Measurements from ENCODE around the gene UBE2Z. TPM values are rescaled to one million over a fixed set of nuclear protein-coding genes. Genes with fewer than 3 reads are reported as not detected.

The UBE2Z gene
- total and polyA plus RNA-seq, 2 of the 4 experiments (the other 2 are of a cell fraction): 68.5 to 126 TPM

- Histone ChIP-seq H3K27ac (ENCODE audit: insufficient read depth, low read length) (no peak overlapping the region), H3K4me3 (ENCODE audit: insufficient read depth, low read depth, low read length) (no peak overlapping the region), H4K5ac (ENCODE audit: low read depth, low read length) (no peak overlapping the region), H3K9ac (ENCODE audit: low read depth, low read length) (no peak overlapping the region), H3K9me3 (ENCODE audit: control insufficient read depth, insufficient read depth, low read length) (no peaks in the 10 kb centered on the region), H2AK9ac (replicated peaks; ENCODE audit: low read depth, low read length, poor library complexity) (no peak overlapping the region), H3K14ac (replicated peaks; ENCODE audit: low read depth, low read length) (no peak overlapping the region), H4K91ac (ENCODE audit: insufficient read depth, low read depth, low read length) (no peak overlapping the region), H2BK15ac (ENCODE audit: low read depth, low read length) (no peak overlapping the region), H3K4me1 (ENCODE audit: control insufficient read depth, insufficient read depth, low read length) (no peaks in the 10 kb centered on the region; the same call in 1 of the 2 replicates), H3K23ac (ENCODE audit: low read depth, low read length) (no peak overlapping the region), H2AK5ac (ENCODE audit: low read depth, low read length) (no peak overlapping the region), H3K18ac (ENCODE audit: low read depth, low read length) (no peak overlapping the region), H3K9me1 (ENCODE audit: insufficient read depth, low read length) (no peaks in the 10 kb centered on the region), H3K27me3 (ENCODE audit: control insufficient read depth, insufficient read depth, low read length) (peaks cover 6% of the 10 kb centered on the region), H4K20me1 (ENCODE audit: insufficient read depth, low read length) (no peaks in the 10 kb centered on the region), H3K36me3 (ENCODE audit: control insufficient read depth, insufficient read depth, low read length) (no peaks in the 10 kb centered on the region), H2AFZ (replicated peaks; ENCODE audit: low read length, poor library complexity) (no peak overlapping the region), H2BK120ac (ENCODE audit: low read depth, low read length) (no peak overlapping the region), H3K4me2 (ENCODE audit: low read depth, low read length) (no peak overlapping the region), H3K56ac (ENCODE audit: extremely low read depth, insufficient read depth, low read length) (no peak overlapping the region), H4K8ac (ENCODE audit: low read depth in 2 of 2, low read length in 2 of 2) (no peak overlapping the region), H2BK20ac (ENCODE audit: low read depth, low read length) (no peak overlapping the region), H2BK5ac (ENCODE audit: low read depth, low read length, poor library complexity, severe bottlenecking) (no peak overlapping the region), H3K4ac (ENCODE audit: low read depth, low read length) (no peak overlapping the region), H3K79me1 (ENCODE audit: low read depth in 1 of 2, low read length in 2 of 2) (no peaks in the 10 kb centered on the region)
- DNase-seq (no peak), ATAC-seq (ENCODE audit: low read depth) (peak; percentile 27; the same call in 1 of the 2 replicates)
- WGBS, 2 experiments (ENCODE audit: extremely low coverage in 2 of 2, insufficient read length in 1 of 2): no CpG with 5 or more reads among the region's 5 CpGs
- no TSS peak for BruUV-seq (replicated peaks)
- in situ Hi-C loops (cut with MboI; ENCODE audit: low sequenced_read_pairs): no loop called here
- dilution Hi-C loops (cut with HindIII; ENCODE audit: low sequenced_read_pairs, unreplicated experiment): no loop called here
- ChIA-PET CTCF (interaction anchor here (0.6 to 0.8 kb wide), 7 partner anchors 8 to 202 kb away, joined by 3 to 6 read pairs (median 3); no protein-coding TSS in a partner anchor), POLR2A (ENCODE audit: unreplicated experiment) (interaction anchor here (0.7 kb wide), 1 partner anchor 39 kb away, joined by 4 read pairs; no protein-coding TSS in a partner anchor)
- intact Hi-C loops (cut with micrococcal nuclease): no loop called here
- TF ChIP-seq MAZ (IDR thresholded peaks at IDR 0.05; ENCODE audit: borderline replicate concordance, low read depth, low read length) (no peak), CHD1 (IDR thresholded peaks at IDR 0.05; ENCODE audit: low read depth, low read length) (no peak), ELK1 (IDR thresholded peaks at IDR 0.05; ENCODE audit: borderline replicate concordance, low read depth, low read length) (no peak), RFX5 (IDR thresholded peaks at IDR 0.05; ENCODE audit: low read depth, low read length) (no peak), MXI1 (IDR thresholded peaks at IDR 0.05; ENCODE audit: borderline replicate concordance, low read depth, low read length) (no peak), BHLHE40 (IDR thresholded peaks at IDR 0.05; ENCODE audit: low read depth, low read length) (no peak), RCOR1 (IDR thresholded peaks at IDR 0.05; ENCODE audit: insufficient replicate concordance, low read length) (no peak), SMC3 (IDR thresholded peaks at IDR 0.05; ENCODE audit: low read depth, low read length) (no peak), NFE2L2 (IDR thresholded peaks at IDR 0.05; ENCODE audit: low read depth, low read length) (no peak), RAD21 (IDR thresholded peaks at IDR 0.05; ENCODE audit: low read length) (no peak), CEBPB (IDR thresholded peaks at IDR 0.05; ENCODE audit: low read depth, low read length) (no peak), CTCF (conservative IDR thresholded peaks at IDR 0.05; ENCODE audit: low read depth, low read length) (no peak), MAFK (IDR thresholded peaks at IDR 0.05; ENCODE audit: low read depth, low read length) (no peak), USF2 (IDR thresholded peaks at IDR 0.05; ENCODE audit: low read depth, low read length) (no peak), POLR2A (IDR thresholded peaks at IDR 0.05; ENCODE audit: low read depth, low read length) (no peak)
Measured at GRCh38 chr17:48873696-48874443, 34.3 kb upstream of the UBE2Z start.

All from IMR-90 (cell line).